Ovary (tissue), 9 donors: Measurements from ENCODE around the gene NFIA. TPM values are rescaled to one million over a fixed set of nuclear protein-coding genes. Genes with fewer than 3 reads are reported as not detected.

ENCODE experiments used
- DNase-seq, 5 donors: peaks; one replicate each; pipeline ENCODE4 v3.0.0-alpha.2; 2019 to 2020
- H3K27ac ChIP-seq, 2 donors: fragments of 200-600 bp; one replicate each; pipeline versions ENCODE4 v1.5.1 to v1.8.0; 2019 to 2022
- H3K27me3 ChIP-seq: fragments of 200-600 bp; one replicate; pipeline ENCODE4 v1.8.0; 2022
- H3K36me3 ChIP-seq: fragments of 200-600 bp; sonication (generic); one replicate; pipeline ENCODE4 v1.5.1; 2019
- H3K4me1 ChIP-seq: one replicate; pipeline ENCODE4 v1.8.1; 2013; ENCODE audit warnings: mild to moderate bottlenecking, moderate library complexity; ENCODE audit not compliant: insufficient read depth
- H3K4me3 ChIP-seq: fragments of 200-600 bp; sonication (generic); one replicate; pipeline ENCODE4 v1.5.1; 2017
- H3K9me3 ChIP-seq, 2 donors: fragments of 200-600 bp in 1 of 2; sonication (generic) in 1 of 2; one replicate each; pipeline versions ENCODE4 v1.5.1 to v1.8.1; 2013 to 2019; ENCODE audit warnings: mild to moderate bottlenecking in 1 of 2, moderate library complexity in 1 of 2
- CTCF ChIP-seq, 3 donors: fragments of 450-650 bp in 2 of 3; fragments of 200-600 bp in 1 of 3; IDR thresholded peaks; one replicate each; pipeline versions ENCODE4 v1.5.1 to v1.8.0; 2016 to 2022; ENCODE audit warnings: antibody characterized with exemption in 3 of 3, mild to moderate bottlenecking in 1 of 3
- EP300 ChIP-seq: sonication (generic); formaldehyde crosslinking; IDR thresholded peaks from one replicate; pipeline ENCODE4 v1.6.1; 2017; ENCODE audit warnings: antibody characterized with exemption
- POLR2A ChIP-seq: fragments of 450-650 bp; IDR thresholded peaks from one replicate; pipeline ENCODE4 v1.6.1; 2017; ENCODE audit warnings: antibody characterized with exemption, mild to moderate bottlenecking, moderate library complexity
- WGBS, 3 donors: extraction: QIAGEN DNeasy Blood & Tissue Kit in 1 of 3; methylation state at CpG; one replicate each; pipeline versions ENCODE4 v1.1.5 to v1.1.7; 2013 to 2017; 5-methylcytosine and 5-hydroxymethylcytosine counted together
- intact Hi-C, 4 donors: fragments of 100-400 bp; cut with DNase I; formaldehyde crosslinking; loops; one replicate each; pipeline versions ENCODE4 v1.11.0 to v1.15.1; 2022 to 2023
- polyA plus RNA-seq, 2 donors: library from polyadenylated mRNA; stranded (reverse); fragments of 200-250 nt in 1 of 2; fragments of 350-450 nt in 1 of 2; fragmentation: Illumina TruSeq in 1 of 2; extraction: RNeasy Lipid Tissue Mini Kit (QIAGEN cat#74804) in 1 of 2; gene quantifications; one replicate each; pipeline ENCODE4 v1.2.3, GENCODE V29; 2013 to 2014
- total RNA-seq, 7 donors: library from RNA; depleted of rRNA in 2 of 7; stranded (reverse); fragments of >200 nt in 2 of 7; fragmentation: NEBNext Ultra II Directional in 3 of 7; extraction: Animal tissue kit (Norgen Biotek cat#: 25700) in 3 of 7; gene quantifications; one replicate each; pipeline versions ENCODE4 v1.1.0 to v1.2.4, GENCODE V29; 2016 to 2023
- donor health status: DM: no; HTN: no; CAD: no; lungs with moderate emphysema.
- donor health status: DM: no; HTN: no; CAD: no.
- donor health status: Bipolar disorder and iron deficiency.
- donor health status: DM: yes; HTN: yes; CAD: no.
- donor health status: DM: no; HTN: no; CAD: no.
- donor health status: DM: yes; HTN: yes; CAD: no.

NFIA gene
- total and polyA plus RNA-seq, 9 donors, result 11.8 to 115 (median 80.9) TPM

GRCh38 chr1:61506944-61507500, 424.7 kb downstream of the NFIA start:
- WGBS, 3 donors, result 93 to 94% (median 94%) methylated on average over 4 of the region's 4 CpGs
- intact Hi-C loops, result no loop called here

More at GRCh38 chr1:61506944-61507500, 424.7 kb downstream of the NFIA start:
- Histone ChIP-seq H3K27ac (no peak overlapping the region), H3K9me3 (no peaks in the 10 kb centered on the region), H3K36me3 (no peaks in the 10 kb centered on the region), H3K27me3 (no peaks in the 10 kb centered on the region), H3K4me3 (no peak overlapping the region), H3K4me1 (no peaks in the 10 kb centered on the region)
- TF ChIP-seq POLR2A (no peak), EP300 (no peak), CTCF (IDR thresholded peaks at IDR 0.05) (no peak)
- no peak for DNase-seq
